ENCODE data around the gene FOXN3. TPM values are rescaled to one million over a fixed set of nuclear protein-coding genes. Genes with fewer than 3 reads are reported as not detected.

The FOXN3 gene
- total and polyA plus RNA-seq, 8 donors = 43.5 to 80.7 (median 49.1) TPM

DNA sequence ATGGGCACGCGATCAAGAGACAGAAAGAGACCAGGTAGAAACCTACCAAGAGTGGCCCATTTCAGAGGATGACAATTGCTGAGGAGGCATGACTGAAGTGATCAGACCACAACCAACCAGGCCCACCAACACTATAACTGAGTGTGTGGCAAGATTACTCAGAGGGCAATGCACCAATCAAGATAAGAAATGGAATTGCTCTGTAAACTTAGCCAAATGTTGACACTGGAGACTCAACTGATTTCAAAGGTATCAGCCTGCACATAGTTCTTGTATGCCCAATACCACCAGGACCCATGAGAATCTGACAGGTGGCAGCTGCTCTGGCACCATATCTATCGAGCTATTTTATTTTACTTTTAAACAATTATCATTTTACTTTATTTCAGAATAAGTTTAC lies 128.9 kb downstream of the FOXN3 start:
- Histone ChIP-seq H3K4me1 (peaks cover 0 to 7% of the 10 kb centered on the region in 2 donors), H3K27me3 (no peaks in the 10 kb centered on the region), H3K9me3 (no peaks in the 10 kb centered on the region), H3K36me3 (no peaks in the 10 kb centered on the region), H3K4me3 (no peak overlapping the region), H3K27ac (no peak overlapping the region)
- intact Hi-C loops (cut with DNase I) = no loop called here
- no peak for ATAC-seq
- DNase-seq = no peak
- TF ChIP-seq, protein P1, sequence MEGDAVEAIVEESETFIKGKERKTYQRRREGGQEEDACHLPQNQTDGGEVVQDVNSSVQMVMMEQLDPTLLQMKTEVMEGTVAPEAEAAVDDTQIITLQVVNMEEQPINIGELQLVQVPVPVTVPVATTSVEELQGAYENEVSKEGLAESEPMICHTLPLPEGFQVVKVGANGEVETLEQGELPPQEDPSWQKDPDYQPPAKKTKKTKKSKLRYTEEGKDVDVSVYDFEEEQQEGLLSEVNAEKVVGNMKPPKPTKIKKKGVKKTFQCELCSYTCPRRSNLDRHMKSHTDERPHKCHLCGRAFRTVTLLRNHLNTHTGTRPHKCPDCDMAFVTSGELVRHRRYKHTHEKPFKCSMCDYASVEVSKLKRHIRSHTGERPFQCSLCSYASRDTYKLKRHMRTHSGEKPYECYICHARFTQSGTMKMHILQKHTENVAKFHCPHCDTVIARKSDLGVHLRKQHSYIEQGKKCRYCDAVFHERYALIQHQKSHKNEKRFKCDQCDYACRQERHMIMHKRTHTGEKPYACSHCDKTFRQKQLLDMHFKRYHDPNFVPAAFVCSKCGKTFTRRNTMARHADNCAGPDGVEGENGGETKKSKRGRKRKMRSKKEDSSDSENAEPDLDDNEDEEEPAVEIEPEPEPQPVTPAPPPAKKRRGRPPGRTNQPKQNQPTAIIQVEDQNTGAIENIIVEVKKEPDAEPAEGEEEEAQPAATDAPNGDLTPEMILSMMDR (IDR thresholded peaks at IDR 0.05) = no peak

DNA sequence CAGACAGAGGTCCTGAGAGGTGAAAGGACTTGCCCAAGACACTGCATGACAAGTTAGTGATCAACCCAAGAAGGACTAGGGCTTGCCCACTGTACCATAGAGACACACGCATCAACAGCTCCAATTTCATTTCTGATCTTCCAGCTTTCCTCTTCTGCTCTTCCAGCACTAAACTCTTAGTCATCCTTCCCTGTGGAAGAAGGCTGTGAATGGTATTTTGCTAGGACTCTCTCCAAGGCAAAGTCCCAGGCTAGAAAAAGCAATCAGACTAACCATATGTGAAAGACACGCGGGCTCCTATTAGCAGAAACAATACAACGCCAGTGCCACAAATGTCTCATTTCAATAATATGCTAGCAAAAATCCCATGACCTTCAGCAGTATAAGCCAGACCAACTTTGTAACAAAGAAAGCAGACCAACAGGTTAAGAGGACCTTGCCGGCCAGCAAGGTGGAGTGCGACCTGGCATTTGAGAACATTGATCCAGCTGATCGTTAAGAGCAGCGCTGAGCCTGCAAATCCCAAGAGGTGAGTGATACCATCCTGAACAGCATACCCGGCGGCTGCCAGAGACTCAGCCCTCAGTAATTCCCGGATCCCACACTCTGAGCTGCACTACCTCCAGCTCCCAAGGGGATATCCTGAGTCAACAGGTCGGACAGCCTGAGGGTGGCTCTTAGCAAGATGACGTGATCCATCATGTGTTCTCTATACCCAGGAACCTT lies 132.5 kb downstream of the FOXN3 start:
- Histone ChIP-seq H3K9me3 (no peaks in the 10 kb centered on the region), H3K27me3 (no peaks in the 10 kb centered on the region), H3K4me3 (no peak overlapping the region), H3K27ac (no peak overlapping the region), H3K36me3 (peaks cover 0 to 13% of the 10 kb centered on the region in 2 donors), H3K4me1 (no peaks in the 10 kb centered on the region)
- DNase-seq (no peak), ATAC-seq (no peak)
- TF ChIP-seq, protein P1 (IDR thresholded peaks at IDR 0.05) = no peak
- intact Hi-C loops (cut with DNase I) = no loop called here

DNA sequence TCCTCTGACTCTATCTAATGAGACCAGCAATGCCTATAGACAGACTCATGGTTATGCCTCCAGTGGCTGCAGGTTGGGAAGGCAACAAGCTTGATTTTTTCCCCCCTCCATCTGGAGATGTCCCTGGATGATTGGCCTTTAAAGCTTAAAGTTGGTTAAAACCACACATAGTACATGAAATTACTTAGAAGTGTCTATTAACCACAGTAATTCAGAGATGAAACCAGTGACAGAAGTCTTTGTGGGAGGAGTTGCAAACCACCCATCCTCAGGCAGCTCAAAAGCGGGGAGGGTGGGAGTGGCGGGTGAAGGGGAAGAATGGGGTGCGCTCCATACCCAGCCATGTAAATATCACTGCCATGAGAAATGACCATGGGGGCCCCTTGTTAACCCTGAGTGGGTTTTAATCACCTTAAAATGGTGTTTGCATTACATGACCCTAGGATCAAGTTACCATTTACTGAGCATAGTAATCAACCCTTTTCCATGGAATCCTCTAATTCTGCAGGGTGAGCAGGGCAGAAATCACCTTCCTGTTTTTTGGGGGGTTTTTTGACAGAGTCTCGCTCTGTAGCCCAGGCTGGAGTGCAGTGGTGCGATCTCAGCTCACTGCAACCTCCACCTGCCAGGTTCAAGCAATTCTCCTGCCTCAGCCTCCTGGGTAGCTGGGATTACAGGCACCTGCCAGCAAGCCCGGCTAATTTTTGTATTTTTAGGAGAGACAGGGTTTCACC lies 133.5 kb downstream of the FOXN3 start:
- intact Hi-C loops (cut with DNase I) = no loop called here
- Histone ChIP-seq H3K9me3 (no peaks in the 10 kb centered on the region), H3K27me3 (no peaks in the 10 kb centered on the region), H3K27ac (no peak overlapping the region), H3K4me1 (no peaks in the 10 kb centered on the region), H3K36me3 (peaks cover 0 to 13% of the 10 kb centered on the region in 2 donors), H3K4me3 (no peak overlapping the region)
- ATAC-seq (no peak), DNase-seq (no peak)
- TF ChIP-seq, protein P1 (IDR thresholded peaks at IDR 0.05) = no peak

DNA sequence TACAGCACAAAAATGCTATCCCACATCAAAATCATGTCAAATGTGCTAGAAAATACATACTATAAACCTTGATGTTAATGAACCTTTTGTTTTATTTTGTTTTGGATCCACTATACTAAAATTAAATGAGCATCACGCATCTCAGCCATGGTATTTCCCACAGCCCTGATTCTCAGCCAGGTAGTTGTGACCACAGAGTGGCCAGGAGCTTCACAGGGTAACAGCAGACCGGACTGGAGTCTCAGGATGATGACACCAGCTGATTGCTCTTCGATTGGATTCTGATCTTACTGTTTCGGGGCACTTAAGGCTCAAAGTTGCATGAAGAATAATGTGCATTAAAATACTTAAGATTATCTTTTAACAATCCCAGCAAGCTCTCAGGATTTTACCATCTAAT lies 134.8 kb downstream of the FOXN3 start:
- ATAC-seq = no peak
- intact Hi-C loops (cut with DNase I) = no loop called here

DNA sequence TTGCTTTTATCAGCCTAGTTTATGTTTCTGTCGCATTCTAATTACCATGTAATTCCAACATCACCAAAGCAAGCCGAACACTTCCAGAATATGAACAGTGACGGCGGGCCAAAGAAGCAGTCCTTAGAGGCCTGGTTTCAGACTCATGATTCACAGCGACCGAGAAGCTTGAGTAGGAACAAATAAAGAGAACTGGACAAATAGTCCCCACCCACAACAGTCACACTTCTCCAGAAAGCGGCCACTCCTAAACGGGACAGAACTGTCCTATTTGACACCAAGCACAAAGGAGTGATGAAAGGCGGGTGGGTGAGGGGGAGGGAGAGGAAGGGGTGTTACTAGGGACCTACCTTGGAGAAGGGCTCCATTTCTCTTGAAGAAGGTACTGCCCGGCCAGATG lies 136.4 kb downstream of the FOXN3 start:
- TF ChIP-seq, protein P1 (IDR thresholded peaks at IDR 0.05) = no peak

More for the DNA sequence above, 134.8 kb downstream of the FOXN3 start:
- no peak for DNase-seq
- Histone ChIP-seq H3K4me1 (no peaks in the 10 kb centered on the region), H3K27ac (no peak overlapping the region), H3K4me3 (no peak overlapping the region), H3K27me3 (no peaks in the 10 kb centered on the region), H3K36me3 (peaks cover 0 to 13% of the 10 kb centered on the region in 2 donors), H3K9me3 (no peaks in the 10 kb centered on the region)
- TF ChIP-seq, protein P1 (IDR thresholded peaks at IDR 0.05) = no peak

More for the DNA sequence above, 136.4 kb downstream of the FOXN3 start:
- H3K27me3 ChIP-seq = no peaks in the 10 kb centered on the region
- no peaks in the 10 kb centered on the region for H3K9me3 ChIP-seq
- H3K4me3 ChIP-seq = no peak overlapping the region
- ATAC-seq = no peak
- no peak for DNase-seq
- peaks cover 0 to 13% of the 10 kb centered on the region in 2 donors for H3K36me3 ChIP-seq
- intact Hi-C loops (cut with DNase I) = no loop called here
- no peak overlapping the region for H3K27ac ChIP-seq
- peaks cover 0 to 9% of the 10 kb centered on the region in 2 donors for H3K4me1 ChIP-seq

All from left lung (tissue), 10 donors.